GM21515 (cell line): Measurements from ENCODE around the gene TGIF2.
"Not testable (repeated sequence)": the region's sequence is repeated elsewhere in the genome, so short reads cannot be mapped to it uniquely, and the experiment has no call there.

Experiments used
- ATAC-seq: cut with Tn5 transposase; IDR thresholded peaks from one replicate; pipeline ENCODE4 v1.9.1; 2021; ENCODE audit not compliant: unreplicated experiment

Gene TGIF2

GRCh38 chr20:36576081-36576445 lies 2.7 kb downstream of the TGIF2 start:
- no peak for ATAC-seq

- ATAC-seq: no peak
Measured at GRCh38 chr20:36578356-36579041, 5.1 kb downstream of the TGIF2 start.

- no peak for ATAC-seq
Measured at GRCh38 chr20:36579996-36580545, 6.7 kb downstream of the TGIF2 start.

GRCh38 chr20:36582322-36582721 lies 8.9 kb downstream of the TGIF2 start:
- no peak for ATAC-seq

GRCh38 chr20:36582821-36583220 lies 9.4 kb downstream of the TGIF2 start:
- ATAC-seq: no peak

GRCh38 chr20:36584018-36584481 lies 10.7 kb downstream of the TGIF2 start:
- ATAC-seq: no peak

- ATAC-seq: no peak
Measured at GRCh38 chr20:36585410-36586125, 12.2 kb downstream of the TGIF2 start.

- ATAC-seq: no peak
Measured at GRCh38 chr20:36587388-36588070, 14.1 kb downstream of the TGIF2 start.

- no peak for ATAC-seq
Measured at GRCh38 chr20:36591281-36591680, 17.9 kb downstream of the TGIF2 start.

- ATAC-seq: no peak
Measured at GRCh38 chr20:36591854-36592641, 18.7 kb downstream of the TGIF2 start.

- no peak for ATAC-seq
Measured at GRCh38 chr20:36593347-36593929, 20.0 kb downstream of the TGIF2 start.

GRCh38 chr20:36599912-36600345 lies 26.5 kb downstream of the TGIF2 start:
- ATAC-seq: no peak

- ATAC-seq: no peak
Measured at GRCh38 chr20:36601540-36601939, 28.1 kb downstream of the TGIF2 start.

- ATAC-seq: peak; percentile 27
Measured at GRCh38 chr20:36604952-36605398, 31.6 kb downstream of the TGIF2 start.

GRCh38 chr20:36605399-36606157 lies 32.2 kb downstream of the TGIF2 start, which contains the start of gene RAB5IF:
Gene RAB5IF, plus strand, starts transcription at chr20:36605779. Its CDS starts 173 bp downstream, at chr20:36605952.
- peak; percentile 78 for ATAC-seq

- ATAC-seq: peak; percentile 14
Measured at GRCh38 chr20:36606158-36607066, 33.0 kb downstream of the TGIF2 start.

GRCh38 chr20:36607586-36608387 lies 34.4 kb downstream of the TGIF2 start:
- ATAC-seq: no peak

GRCh38 chr20:36608388-36608728 lies 35.0 kb downstream of the TGIF2 start:
- ATAC-seq: not testable (repeated sequence)
